Uterus (tissue), 2 donors: ENCODE measurements around the gene NCOA3.
"Not testable (repeated sequence)": the region's sequence is repeated elsewhere in the genome, so short reads cannot be mapped to it uniquely, and the experiment has no call there.

Experiments
- CTCF ChIP-seq, 4 experiments: fragments of 200-600 bp in 2 of 4; fragments of 450-650 bp in 2 of 4; sonication (generic) in 2 of 4; IDR thresholded peaks; one replicate each; pipeline ENCODE4 v1.5.1; 2016 to 2019; ENCODE audit warnings: antibody characterized with exemption in 4 of 4, mild to moderate bottlenecking in 2 of 4, moderate library complexity in 1 of 4
- POLR2A ChIP-seq, 2 donors: fragments of 450-650 bp; IDR thresholded peaks; one replicate each; pipeline ENCODE4 v1.6.1; 2016; ENCODE audit warnings: antibody characterized with exemption in 2 of 2, mild to moderate bottlenecking in 1 of 2, moderate library complexity in 1 of 2

GRCh38 chr20:47580686-47581085 lies 79.0 kb downstream of the NCOA3 start:
- TF ChIP-seq CTCF, POLR2A (IDR thresholded peaks at IDR 0.05): not testable (repeated sequence)
